Testis (tissue), 3 donors: ENCODE data around the gene RYR3. TPM values are rescaled to one million over a fixed set of nuclear protein-coding genes. Genes with fewer than 3 reads are reported as not detected.

ENCODE experiments used
- DNase-seq: peaks from one replicate; pipeline ENCODE4 v3.0.0-alpha.2; 2019
- H3K27ac ChIP-seq, 2 donors: fragments of 200-600 bp; sonication (generic); one replicate each; pipeline ENCODE4 v1.5.1; 2019
- H3K27me3 ChIP-seq: fragments of 200-600 bp; sonication (generic); one replicate; pipeline ENCODE4 v1.5.1; 2019
- H3K36me3 ChIP-seq: fragments of 200-600 bp; sonication (generic); one replicate; pipeline ENCODE4 v1.5.1; 2017; ENCODE audit warnings: low read depth; ENCODE audit errors: missing control alignments
- H3K4me1 ChIP-seq: fragments of 200-600 bp; sonication (generic); one replicate; pipeline ENCODE4 v1.5.1; 2019
- H3K4me3 ChIP-seq, 2 donors: fragments of 200-600 bp; sonication (generic); one replicate each; pipeline ENCODE4 v1.5.1; 2017 to 2019
- H3K9me3 ChIP-seq: fragments of 200-600 bp; sonication (generic); one replicate; pipeline ENCODE4 v1.5.1; 2017
- CTCF ChIP-seq, 3 experiments: fragments of 450-650 bp in 2 of 3; fragments of 200-600 bp in 1 of 3; sonication (generic) in 1 of 3; IDR thresholded peaks; one replicate each; pipeline ENCODE4 v1.5.1; 2016 to 2019; ENCODE audit warnings: antibody characterized with exemption in 3 of 3, mild to moderate bottlenecking in 2 of 3, moderate library complexity in 1 of 3
- POLR2A ChIP-seq: fragments of 450-650 bp; IDR thresholded peaks from one replicate; pipeline ENCODE4 v1.6.1; 2017; ENCODE audit warnings: antibody characterized with exemption, mild to moderate bottlenecking, moderate library complexity
- WGBS, 2 donors: methylation state at CpG; one replicate each; pipeline ENCODE4 v1.1.5; 2018; 5-methylcytosine and 5-hydroxymethylcytosine counted together
- intact Hi-C: fragments of 100-400 bp; cut with DNase I; formaldehyde crosslinking; loops from one replicate; pipeline ENCODE4 v1.15.1; 2023; ENCODE audit warnings: low total_unique reads
- polyA plus RNA-seq: library from polyadenylated mRNA; stranded (reverse); fragments of 350-450 nt; fragmentation: Illumina TruSeq; extraction: RNeasy Lipid Tissue Mini Kit (QIAGEN cat#74804); gene quantifications from one replicate; pipeline ENCODE4 v1.2.3, GENCODE V29; 2014; ENCODE audit warnings: low read depth, low replicate concordance; ENCODE audit not compliant: insufficient read depth
- total RNA-seq, 2 donors: library from RNA; depleted of rRNA; stranded (reverse); fragments of >200 nt; gene quantifications; one replicate each; pipeline ENCODE4 v1.2.3, GENCODE V29; 2016

RYR3 gene
- total and polyA plus RNA-seq, 3 donors from 2014 or later, result 4.3 to 7.6 (median 4.4) TPM

- Histone ChIP-seq H3K4me3 (no peak overlapping the region), H3K4me1 (no peaks in the 10 kb centered on the region), H3K36me3 (no peaks in the 10 kb centered on the region), H3K27ac (no peak overlapping the region), H3K27me3 (no peaks in the 10 kb centered on the region), H3K9me3 (no peaks in the 10 kb centered on the region)
- no peak for TF ChIP-seq POLR2A
- TF ChIP-seq CTCF (IDR thresholded peaks at IDR 0.05), result no peak
- no peak for DNase-seq
- intact Hi-C loops, result no loop called here
- 62% methylated on average over 4 of the region's 4 CpGs for WGBS, 2 donors
Observed at GRCh38 chr15:33822479-33822878, 511.7 kb downstream of the RYR3 start.

GRCh38 chr15:33823119-33823518 is 512.4 kb downstream of the RYR3 start:
- Histone ChIP-seq H3K4me1 (no peaks in the 10 kb centered on the region), H3K27me3 (no peaks in the 10 kb centered on the region), H3K9me3 (no peaks in the 10 kb centered on the region), H3K36me3 (no peaks in the 10 kb centered on the region), H3K4me3 (no peak overlapping the region), H3K27ac (no peak overlapping the region)
- 80 to 83% methylated on average over 3 of the region's 3 CpGs for WGBS, 2 donors
- no peak for DNase-seq
- TF ChIP-seq POLR2A (no peak), CTCF (IDR thresholded peaks at IDR 0.05) (no peak)
- intact Hi-C loops, result no loop called here

- no peaks in the 10 kb centered on the region for H3K36me3 ChIP-seq
- H3K27me3 ChIP-seq, result no peaks in the 10 kb centered on the region
- H3K9me3 ChIP-seq, result no peaks in the 10 kb centered on the region
- intact Hi-C loops, result no loop called here
- no peaks in the 10 kb centered on the region for H3K4me1 ChIP-seq
- no peak overlapping the region for H3K27ac ChIP-seq
- 80 to 86% methylated on average over 8 of the region's 8 CpGs for WGBS, 2 donors
- no peak overlapping the region for H3K4me3 ChIP-seq
- DNase-seq, result no peak
- TF ChIP-seq POLR2A (no peak), CTCF (IDR thresholded peaks at IDR 0.05) (no peak)
Observed at GRCh38 chr15:33825453-33825852, 514.7 kb downstream of the RYR3 start.

GRCh38 chr15:33826201-33826600 is 515.4 kb downstream of the RYR3 start:
- 77 to 90% methylated on average over 4 of the region's 4 CpGs for WGBS, 2 donors
- DNase-seq, result no peak
- Histone ChIP-seq H3K27me3 (no peaks in the 10 kb centered on the region), H3K4me3 (no peak overlapping the region), H3K36me3 (no peaks in the 10 kb centered on the region), H3K27ac (no peak overlapping the region), H3K9me3 (no peaks in the 10 kb centered on the region), H3K4me1 (no peaks in the 10 kb centered on the region)
- TF ChIP-seq CTCF (IDR thresholded peaks at IDR 0.05) (no peak), POLR2A (no peak)
- intact Hi-C loops, result no loop called here

- H3K9me3 ChIP-seq, result no peaks in the 10 kb centered on the region
- TF ChIP-seq POLR2A, result no peak
- TF ChIP-seq CTCF (IDR thresholded peaks at IDR 0.05), result no peak
- no peaks in the 10 kb centered on the region for H3K27me3 ChIP-seq
- H3K36me3 ChIP-seq, result no peaks in the 10 kb centered on the region
- intact Hi-C loops, result no loop called here
- no peak overlapping the region for H3K4me3 ChIP-seq
- WGBS, 2 donors, result 81 to 85% methylated on average over 4 of the region's 4 CpGs
- DNase-seq, result no peak
- H3K27ac ChIP-seq, result no peak overlapping the region
- no peaks in the 10 kb centered on the region for H3K4me1 ChIP-seq
Observed at GRCh38 chr15:33830351-33830750, 519.6 kb downstream of the RYR3 start.
